ENCODE data around the gene HNRNPD. TPM values are rescaled to one million over a fixed set of nuclear protein-coding genes. Genes with fewer than 3 reads are reported as not detected.

Gene HNRNPD
- total RNA-seq, 1 donor from 2014 or later, result 131 TPM

- Histone ChIP-seq H3K36me3 (no peaks in the 10 kb centered on the region), H3K4me3 (no peak overlapping the region), H3K27me3 (no peaks in the 10 kb centered on the region), H3K27ac (no peak overlapping the region), H3K4me1 (peaks cover 12% of the 10 kb centered on the region), H3K9me3 (no peaks in the 10 kb centered on the region)
- DNase-seq (no peak), ATAC-seq (peak; percentile 35)
- TF ChIP-seq CTCF (IDR thresholded peaks at IDR 0.05), result no peak
- intact Hi-C loops (cut with DNase I), result no loop called here
Measured at GRCh38 chr4:82380344-82380743, 6.6 kb upstream of the HNRNPD start.

- peaks cover 18% of the 10 kb centered on the region for H3K4me1 ChIP-seq
- no peaks in the 10 kb centered on the region for H3K27me3 ChIP-seq
- H3K36me3 ChIP-seq, result no peaks in the 10 kb centered on the region
- intact Hi-C loops (cut with DNase I), result no loop called here
- TF ChIP-seq CTCF (IDR thresholded peaks at IDR 0.05), result no peak
- H3K4me3 ChIP-seq, result no peak overlapping the region
- DNase-seq (no peak), ATAC-seq (no peak)
- no peak overlapping the region for H3K27ac ChIP-seq
- no peaks in the 10 kb centered on the region for H3K9me3 ChIP-seq
Measured at GRCh38 chr4:82376109-82376508, 2.3 kb upstream of the HNRNPD start.

DNA sequence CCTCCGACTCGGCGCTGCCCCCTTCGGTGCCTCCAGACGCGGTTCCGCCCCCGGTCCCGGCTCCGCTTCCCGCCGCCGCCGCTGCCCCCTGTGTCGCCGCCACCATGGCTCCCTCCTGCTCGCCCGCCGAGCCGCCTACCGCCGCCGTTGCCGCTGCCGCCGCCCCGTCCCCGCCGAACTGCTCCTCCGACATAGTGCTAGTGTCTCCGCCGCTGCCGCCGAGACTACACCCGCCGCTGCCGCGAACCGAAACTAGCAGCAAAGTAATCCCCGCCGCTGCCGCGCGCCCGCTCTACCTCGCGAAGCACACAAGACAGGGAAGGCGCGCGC is 340 bp downstream of the HNRNPD start:
- DNase-seq, result no peak
- peaks cover 45% of the 10 kb centered on the region for H3K4me1 ChIP-seq
- intact Hi-C loops (cut with DNase I), result no loop called here
- peak overlapping the region; percentile 92 for H3K4me3 ChIP-seq
- peak; percentile 8 for ATAC-seq
- TF ChIP-seq CTCF (IDR thresholded peaks at IDR 0.05), result no peak
- H3K9me3 ChIP-seq, result no peaks in the 10 kb centered on the region
- peaks cover 8% of the 10 kb centered on the region for H3K36me3 ChIP-seq
- peak overlapping the region; percentile 99 for H3K27ac ChIP-seq
- H3K27me3 ChIP-seq, result no peaks in the 10 kb centered on the region

- no peak for TF ChIP-seq CTCF (IDR thresholded peaks at IDR 0.05)
- peaks cover 51% of the 10 kb centered on the region for H3K4me1 ChIP-seq
Measured at GRCh38 chr4:82372517-82373485, 990 bp downstream of the HNRNPD start.

GRCh38 chr4:82371497-82371896 is 2.3 kb downstream of the HNRNPD start:
- no peaks in the 10 kb centered on the region for H3K9me3 ChIP-seq
- DNase-seq (no peak), ATAC-seq (no peak)
- no peak overlapping the region for H3K27ac ChIP-seq
- H3K27me3 ChIP-seq, result no peaks in the 10 kb centered on the region
- TF ChIP-seq CTCF (IDR thresholded peaks at IDR 0.05), result no peak
- H3K4me1 ChIP-seq, result peaks cover 57% of the 10 kb centered on the region
- peaks cover 25% of the 10 kb centered on the region for H3K36me3 ChIP-seq
- H3K4me3 ChIP-seq, result peak overlapping the region; percentile 92
- intact Hi-C loops (cut with DNase I), result no loop called here

More at GRCh38 chr4:82372517-82373485, 990 bp downstream of the HNRNPD start:
- Histone ChIP-seq H3K27ac (peak overlapping the region; percentile 99), H3K9me3 (no peaks in the 10 kb centered on the region), H3K36me3 (peaks cover 12% of the 10 kb centered on the region), H3K27me3 (no peaks in the 10 kb centered on the region), H3K4me3 (peak overlapping the region; percentile 92)
- DNase-seq, result peak; percentile 86
- intact Hi-C loops (cut with DNase I), result no loop called here
- peak; percentile 61 for ATAC-seq
